Amniotic stem cell (primary cell): Measurements from ENCODE around the gene FLCN.
"Not testable (repeated sequence)": the region's sequence is repeated elsewhere in the genome, so short reads cannot be mapped to it uniquely, and the experiment has no call there.

Experiments used
- DNase-seq: peaks from one replicate; lab custom pipeline; 2025; lab: John Stamatoyannopoulos, UW

FLCN gene

DNA sequence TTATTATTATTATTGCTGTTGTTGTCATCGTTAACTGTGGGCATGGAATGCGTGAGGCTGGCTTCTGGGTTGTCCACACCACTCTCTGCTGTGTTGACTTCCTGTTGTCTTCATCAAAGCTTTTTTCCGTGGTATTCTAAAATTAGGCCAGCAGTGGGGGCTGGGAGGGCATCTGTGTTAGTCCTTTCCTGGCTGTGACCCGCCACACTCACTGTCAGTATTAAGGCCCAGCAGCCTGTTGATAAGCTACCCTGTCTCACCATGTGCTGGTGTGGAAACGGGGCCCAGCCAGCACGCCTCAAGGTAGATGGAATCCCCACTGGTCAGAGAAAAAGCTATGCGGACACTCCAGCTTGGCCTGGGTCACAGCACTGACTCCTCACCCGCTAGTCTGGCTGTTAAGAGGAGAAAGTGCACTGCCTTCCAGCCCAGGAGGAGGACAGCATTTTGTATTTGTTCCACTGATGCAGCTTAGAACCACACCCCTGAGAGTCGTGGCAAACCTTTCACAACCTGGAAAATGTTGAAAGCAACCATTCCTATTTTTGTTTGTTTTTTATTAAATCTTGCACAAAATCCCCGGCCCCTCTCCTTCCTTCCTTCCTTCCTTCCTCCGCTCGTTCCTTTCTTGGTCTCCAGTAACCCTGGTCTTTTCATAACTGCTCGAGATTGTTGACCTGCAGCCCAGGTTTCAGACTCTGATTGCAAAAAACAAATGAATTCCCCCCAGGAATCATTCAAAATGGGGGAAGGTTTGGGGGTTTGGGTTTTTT lies 51.8 kb downstream of the FLCN start:
- DNase-seq: not testable (repeated sequence)

DNA sequence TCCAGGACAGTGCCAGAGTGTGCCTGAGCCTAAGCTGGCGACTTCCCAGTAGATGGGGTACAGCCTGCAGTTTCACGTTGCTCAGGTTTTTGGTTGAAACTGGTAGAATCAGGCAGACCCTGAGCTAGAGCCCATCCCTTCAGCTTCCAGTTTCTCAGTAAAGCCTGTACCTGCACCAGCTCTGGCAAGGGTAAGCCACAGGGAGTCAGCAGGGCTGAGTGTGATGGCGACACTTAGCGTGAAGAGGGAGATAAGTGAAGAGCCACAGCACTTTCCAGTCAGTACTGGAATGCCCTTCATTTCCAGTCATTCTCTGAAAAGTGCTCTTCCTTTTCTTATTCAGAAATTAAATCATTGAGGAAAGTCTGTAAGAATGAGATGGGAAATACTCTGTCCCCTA lies 53.2 kb downstream of the FLCN start:
- no peak for DNase-seq

DNA sequence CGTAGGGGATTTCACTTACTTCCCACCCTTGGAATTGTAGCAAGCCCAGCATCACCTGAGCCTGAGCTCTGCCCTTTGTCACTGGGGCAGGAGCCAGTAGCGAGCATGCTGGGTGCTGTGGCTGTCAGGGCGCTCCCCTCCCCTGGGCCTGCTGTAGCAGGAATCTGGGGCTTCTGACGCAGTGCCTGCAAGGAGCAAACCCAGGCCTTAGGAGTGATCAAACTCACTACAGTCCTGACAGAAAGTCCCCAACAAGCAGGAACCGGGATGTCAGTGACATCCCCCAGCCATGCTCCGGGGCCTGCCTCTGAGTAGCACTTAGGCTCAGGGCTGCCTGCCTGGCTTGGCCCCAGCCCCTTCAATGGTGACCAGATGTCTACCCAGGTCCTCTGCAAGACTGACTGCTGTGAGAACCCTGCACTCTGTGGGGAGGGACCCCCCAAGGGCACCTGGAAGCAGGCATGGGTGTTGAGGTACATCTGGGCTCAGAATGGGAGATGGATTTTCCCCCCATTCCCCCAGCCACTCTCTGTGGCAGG lies 54.3 kb downstream of the FLCN start:
- no peak for DNase-seq

DNA sequence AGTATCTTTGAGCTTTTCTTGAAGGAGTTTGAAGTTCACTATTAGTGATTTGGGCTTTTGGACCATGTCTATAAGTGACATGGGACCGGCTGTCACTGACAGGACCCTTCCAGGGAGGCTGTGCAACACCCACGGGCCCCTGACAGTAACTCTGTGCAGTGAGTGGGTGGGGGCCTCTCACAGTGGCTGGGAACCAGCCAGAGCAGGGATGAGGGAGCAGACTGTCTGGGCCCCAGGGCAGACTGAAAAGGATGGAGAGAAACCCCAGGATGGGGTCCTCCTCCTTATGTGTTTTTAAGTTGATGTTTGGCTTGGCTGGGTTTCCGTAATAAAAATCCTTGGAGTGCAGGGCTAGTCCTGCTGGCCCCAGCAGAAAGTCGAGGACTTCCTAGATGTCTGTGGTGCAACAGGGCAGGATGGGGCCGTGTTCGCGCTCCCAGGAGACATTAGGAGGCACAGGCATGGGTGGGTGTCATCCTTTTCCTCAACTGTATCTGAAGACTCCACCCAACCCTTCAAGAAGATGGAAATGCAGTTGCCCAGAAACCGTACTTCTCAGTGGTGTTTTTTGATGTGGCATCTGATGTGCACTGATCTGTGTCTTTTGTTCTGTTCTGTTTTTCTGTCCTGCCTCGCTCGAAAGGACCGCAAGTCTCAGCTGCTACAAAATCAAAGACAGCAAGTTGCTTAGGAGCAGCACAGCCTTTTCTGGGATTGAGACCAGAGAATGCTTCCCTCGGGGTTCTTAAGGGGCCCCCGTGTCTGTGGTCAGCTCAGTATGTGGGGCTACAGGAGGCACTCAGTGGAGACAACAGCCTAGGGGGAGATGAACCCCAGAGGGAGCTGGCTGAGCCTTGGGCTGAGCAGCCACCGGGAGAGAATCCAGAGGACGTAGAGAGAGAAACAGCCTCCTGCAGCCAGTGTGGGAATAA lies 55.0 kb downstream of the FLCN start:
- no peak for DNase-seq

DNA sequence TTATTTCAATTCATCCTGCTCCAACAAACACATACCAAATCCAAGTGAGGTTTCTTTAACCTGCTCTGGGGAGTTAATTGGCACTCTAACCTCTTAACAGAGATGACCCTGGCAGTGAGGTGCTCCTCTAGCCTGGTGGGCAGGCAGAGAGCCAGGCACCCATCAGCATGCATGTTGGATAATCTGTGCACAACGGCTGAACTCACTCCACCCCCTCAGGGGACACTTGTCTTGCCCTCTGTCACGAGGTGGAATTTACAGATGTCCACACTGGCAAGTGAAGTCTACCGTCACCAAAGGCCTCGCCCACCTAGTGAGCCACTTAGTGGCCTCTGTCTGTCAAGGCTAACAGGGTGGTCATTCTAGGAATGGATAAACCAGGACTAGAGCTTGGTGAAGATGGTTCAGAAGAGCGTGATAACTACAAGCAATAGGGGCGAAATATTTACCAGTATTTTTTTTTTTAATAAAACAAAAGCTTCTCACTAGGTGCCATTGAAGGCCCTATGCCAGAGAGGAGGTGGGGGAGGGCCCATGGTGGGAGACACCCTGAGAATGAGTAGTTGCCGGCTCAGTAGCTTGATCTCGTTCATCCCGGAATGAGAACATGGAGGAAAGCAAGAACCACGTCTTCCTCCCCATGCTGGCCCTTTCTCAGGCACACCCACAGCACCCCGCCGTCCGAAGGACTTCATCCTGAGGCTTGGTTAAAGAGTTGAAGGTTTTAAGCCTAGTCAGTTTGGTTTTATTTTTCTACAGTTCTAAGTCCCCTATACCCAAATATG lies 56.0 kb downstream of the FLCN start:
- no peak for DNase-seq

DNA sequence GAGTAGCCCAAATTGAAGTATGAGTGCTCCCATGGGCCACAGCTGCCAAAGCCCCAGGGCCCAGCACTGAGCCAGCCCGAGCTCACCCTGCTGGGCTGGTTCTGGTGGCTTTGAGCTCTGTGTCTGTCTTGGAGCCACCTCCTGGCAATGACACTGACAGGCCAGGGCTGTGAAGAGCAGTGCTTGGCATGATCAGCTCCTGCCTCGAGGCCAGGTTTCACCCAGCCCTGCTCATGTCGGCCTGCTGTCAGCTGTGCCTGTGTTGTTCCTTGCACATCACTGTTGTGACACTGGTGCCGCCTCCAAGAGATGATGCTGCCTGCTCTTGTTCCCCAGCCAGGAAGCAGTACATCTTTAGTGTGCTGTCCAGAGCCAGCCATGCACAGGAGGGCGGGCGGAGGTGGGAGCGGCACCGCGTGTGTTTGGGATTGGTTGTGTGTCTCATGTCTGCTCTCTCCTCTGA lies 56.8 kb downstream of the FLCN start:
- DNase-seq: no peak

DNA sequence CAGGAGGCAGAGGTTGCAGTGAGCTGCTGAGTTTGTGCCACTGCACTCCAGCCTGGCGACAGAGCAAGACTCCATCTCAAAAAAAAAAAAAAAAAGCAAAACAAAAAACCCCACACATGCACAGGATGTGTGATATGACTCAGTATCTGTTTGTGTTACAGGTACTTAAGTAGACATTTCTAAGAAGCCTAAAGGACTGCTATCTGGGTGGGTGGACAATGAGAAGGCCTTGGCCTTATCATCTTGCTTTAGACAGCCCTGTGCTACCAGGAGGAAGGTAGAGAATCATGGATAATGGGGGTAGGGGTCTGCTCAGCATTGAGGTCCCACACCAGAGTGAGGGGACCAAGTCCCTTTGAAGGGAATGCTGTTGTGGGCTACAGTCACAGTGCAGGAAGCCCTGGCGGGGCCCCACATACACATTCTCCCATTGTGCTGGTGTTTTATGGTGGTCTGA lies 57.6 kb downstream of the FLCN start:
- DNase-seq: no peak

DNA sequence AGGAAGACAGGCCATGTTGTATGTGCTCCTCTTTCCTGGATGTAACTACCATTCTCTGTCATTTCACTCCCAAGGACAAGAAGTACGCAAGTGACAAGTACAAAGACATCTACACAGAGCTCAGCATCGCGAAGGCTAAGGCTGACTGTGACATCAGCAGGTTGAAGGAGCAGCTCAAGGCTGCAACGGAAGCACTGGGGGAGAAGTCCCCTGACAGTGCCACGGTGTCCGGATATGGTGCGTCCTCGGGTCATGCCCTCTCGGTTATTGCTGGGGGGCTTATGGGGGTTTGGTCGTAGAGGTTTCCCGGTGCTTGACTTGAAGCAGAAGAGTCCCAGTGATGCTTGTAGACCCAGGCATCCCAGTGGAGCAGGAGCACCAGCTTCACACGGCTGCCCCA lies 59.8 kb downstream of the FLCN start:
- no peak for DNase-seq

DNA sequence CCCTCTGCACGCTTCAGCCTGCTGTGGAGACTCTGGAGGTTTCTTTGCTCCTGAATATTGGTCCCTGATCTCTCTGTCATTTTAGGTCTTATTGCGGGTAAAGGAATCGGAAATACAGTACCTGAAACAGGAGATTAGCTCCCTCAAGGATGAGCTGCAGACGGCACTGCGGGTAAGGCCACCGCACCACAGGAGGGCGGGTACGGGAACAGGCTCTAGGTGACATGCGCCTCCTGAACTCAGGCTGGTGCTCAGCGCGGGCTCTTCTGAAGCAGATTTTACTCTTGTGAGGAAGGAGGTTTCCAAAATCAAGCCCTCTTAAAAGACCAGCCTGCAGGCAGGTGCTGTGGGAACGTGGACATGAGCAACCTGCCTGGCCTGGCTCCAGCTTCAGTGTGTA lies 60.6 kb downstream of the FLCN start:
- DNase-seq: no peak

DNA sequence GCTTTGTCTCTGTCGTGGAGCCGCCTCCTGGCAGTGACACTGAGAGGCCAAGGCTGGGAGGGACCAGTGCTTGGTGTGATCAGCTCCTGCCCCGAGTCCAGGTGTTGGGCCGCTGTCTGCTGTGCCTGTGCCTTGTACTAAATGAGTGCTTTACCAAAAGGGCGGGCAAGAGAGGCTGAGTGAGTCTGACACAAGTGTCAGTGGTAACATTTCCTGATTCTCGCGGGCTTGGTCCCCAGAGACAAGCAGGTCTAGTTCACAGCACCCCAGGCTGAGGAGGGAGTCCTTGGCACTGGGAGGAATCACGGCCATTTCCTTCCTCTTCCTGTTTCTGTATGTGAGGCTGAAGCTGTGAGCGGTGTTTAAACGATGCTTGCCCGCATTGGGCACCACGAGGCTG lies 61.1 kb downstream of the FLCN start:
- no peak for DNase-seq

DNA sequence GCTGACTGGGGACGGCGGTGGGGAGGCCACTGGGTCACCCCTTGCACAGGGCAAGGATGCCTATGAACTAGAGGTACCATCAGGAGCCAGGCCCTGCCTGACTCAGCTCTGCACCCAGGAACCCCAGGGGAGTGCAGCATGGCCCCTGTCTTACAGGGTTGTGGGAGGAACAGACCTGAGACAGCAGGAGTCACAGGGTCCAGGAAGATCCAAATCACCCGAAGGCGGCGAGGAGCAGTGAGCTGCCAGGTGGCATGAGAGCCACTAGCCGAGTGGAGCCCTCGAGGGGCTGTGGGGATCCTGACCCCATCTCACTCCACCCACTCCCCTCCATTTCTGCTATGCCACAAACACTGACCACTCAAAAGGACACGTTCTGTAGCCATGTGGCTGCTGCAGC lies 61.6 kb downstream of the FLCN start:
- no peak for DNase-seq

DNA sequence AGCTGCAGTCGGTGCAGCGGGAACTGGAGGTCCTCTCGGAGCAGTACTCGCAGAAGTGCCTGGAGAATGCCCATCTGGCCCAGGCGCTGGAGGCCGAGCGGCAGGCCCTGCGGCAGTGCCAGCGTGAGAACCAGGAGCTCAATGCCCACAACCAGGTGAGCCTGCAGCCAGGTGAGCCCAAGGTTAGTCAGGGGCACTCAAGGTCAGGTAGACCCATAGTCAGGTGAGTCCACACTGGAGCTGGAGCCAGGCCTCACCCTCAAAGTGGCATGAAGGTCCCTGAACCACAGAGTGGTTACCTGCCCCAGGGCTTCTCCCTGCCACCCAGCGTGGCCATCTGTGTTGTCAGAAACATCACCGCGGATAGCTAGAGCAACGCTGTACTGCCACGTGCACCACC lies 63.0 kb downstream of the FLCN start:
- no peak for DNase-seq

DNA sequence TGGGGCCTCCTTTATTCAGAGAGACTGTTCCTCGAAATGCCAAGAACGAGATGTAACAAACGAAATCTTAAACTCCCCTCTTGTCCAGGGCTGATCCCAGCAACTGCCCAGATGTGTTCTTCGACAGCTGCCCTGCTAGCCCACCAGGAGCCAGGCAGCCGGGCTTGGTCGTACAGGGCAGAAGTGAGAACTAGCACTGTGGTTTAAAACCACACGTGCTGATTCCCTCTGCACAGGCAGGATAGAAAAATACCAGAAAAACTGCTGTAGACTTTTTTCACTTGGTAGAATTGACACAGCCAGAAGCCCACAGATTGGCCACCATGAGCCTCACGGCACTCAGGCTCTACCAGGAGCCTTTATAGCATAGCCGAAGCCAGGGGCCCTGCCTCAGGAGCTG lies 64.0 kb downstream of the FLCN start:
- DNase-seq: no peak

DNA sequence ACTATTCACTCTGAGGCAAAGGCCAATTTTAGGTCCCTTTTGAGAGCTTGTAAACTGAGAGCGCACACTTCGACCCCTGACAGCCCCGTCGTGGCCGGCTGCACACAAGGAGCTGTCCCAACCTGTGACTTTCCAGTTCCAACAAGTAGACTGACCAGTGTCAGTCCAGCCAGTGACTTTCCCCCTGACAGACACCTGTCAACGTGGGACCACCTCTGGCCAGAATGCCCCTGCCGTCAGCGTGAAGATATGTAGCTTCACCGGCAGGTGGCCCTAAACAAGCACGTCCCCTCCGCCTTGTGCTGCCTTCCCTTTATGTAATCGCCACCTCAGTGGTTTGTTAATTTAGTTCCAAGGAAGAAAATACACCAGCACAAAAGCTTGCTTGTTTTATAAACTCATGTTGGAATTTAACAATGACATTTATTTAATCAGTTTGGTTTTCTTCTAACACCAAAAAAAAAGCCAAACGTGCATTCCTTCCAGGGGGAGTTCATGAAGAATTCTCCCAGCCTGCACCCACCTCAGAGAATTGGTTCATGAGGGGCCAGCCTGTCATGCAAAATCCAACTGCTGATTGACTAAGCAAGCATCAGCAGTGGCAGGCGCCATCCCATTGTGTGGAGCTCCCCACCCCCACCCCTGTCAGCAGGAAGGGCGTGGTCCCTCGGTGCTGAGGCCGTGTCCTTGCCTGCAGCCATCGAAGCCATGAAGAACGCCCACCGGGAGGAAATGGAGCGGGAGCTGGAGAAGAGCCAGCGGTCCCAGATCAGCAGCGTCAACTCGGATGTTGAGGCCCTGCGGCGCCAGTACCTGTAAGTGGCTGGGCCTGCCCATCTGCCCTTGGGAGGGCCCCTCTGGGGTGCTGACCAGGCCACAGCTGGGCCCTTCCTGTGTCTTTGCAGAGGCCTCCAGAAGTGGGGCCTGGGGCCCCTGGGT lies 64.7 kb downstream of the FLCN start:
- no peak for DNase-seq

DNA sequence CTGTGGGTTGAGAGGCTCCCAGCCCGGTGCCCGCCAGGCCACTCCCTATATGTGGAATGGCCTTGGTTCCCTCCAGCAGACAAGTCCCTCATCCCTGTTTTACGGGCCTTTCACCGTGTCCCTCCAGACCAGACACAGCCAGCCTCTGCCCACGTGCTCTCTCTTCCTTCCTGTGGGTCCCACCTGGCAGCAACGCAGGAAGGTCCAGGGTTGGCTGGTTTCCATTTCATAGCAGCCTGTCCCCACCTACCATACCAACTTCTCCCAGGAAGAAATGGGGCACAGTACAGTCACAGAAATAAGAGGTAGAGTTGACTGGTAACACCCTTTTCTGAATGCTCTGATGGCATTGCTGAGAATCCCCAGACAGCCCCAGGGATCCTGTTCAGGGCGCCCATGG lies 65.8 kb downstream of the FLCN start:
- no peak for DNase-seq

DNA sequence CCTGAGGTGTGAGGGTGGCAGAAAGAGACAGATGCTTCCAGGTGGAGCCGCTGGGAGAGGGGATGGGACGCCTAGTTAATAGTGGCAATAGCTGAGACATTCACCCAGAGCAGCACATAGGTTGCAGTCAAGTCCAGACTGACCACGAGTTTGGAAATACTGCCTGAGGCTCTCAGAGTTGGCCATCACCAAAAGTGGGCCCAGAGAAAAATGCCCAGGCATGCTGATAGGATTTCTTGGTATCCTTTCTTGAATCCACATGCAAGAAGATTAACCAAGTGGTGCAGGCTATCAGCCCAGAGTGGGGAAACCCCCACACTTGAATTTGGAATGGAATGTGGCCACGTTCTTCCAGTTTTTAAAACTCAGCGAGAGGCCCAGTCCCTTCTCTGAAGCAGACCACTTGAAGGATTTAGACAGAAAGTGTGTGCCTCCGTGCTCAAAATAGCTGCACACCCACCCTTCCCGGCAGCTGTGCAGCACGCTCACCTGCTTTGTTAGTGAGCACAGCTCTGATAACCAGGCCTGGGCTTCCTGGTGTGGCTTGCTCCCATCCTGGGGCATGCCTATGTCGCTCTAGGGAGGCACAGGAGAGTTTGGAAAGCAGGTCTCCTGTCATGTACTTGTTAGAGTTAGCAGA lies 66.5 kb downstream of the FLCN start:
- no peak for DNase-seq

DNA sequence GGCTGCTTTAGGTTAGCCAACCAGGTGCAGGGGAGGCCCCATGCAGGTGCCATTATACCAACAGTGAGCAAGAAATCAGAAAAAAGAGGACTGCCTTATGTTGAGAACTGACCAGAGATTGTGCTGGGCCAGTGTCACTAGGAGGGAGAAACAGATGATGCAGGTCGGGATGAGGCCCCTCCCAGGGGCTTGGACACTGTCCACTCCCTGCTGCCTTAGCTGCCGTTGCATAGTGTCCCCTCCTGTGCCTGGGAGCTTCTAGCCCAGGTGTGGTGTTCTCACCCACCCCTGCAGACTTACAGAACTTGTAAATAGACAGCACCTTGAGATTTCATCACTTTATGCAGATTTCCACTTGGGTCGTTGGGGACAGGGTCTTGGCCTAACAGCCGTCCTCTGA lies 67.6 kb downstream of the FLCN start:
- no peak for DNase-seq

DNA sequence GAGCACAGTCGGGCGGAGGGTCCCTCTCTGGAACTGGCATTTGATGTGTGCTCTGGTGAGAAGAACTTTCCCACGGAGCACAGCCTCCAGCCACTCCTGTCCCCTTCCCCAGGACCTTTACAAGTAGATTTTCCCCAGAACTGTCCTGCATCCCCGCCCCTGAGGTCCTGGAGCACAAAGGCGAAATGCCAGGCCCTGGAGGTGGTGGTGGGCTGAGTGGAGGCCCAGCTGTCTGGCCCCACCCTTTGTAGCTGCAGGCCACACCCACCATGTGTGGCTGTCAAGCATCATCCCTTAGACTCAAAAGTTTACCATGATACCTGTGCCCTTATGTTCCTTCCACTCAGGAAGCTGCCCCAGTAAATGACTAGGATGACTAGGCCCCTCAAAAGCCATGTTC lies 68.6 kb downstream of the FLCN start:
- no peak for DNase-seq

DNA sequence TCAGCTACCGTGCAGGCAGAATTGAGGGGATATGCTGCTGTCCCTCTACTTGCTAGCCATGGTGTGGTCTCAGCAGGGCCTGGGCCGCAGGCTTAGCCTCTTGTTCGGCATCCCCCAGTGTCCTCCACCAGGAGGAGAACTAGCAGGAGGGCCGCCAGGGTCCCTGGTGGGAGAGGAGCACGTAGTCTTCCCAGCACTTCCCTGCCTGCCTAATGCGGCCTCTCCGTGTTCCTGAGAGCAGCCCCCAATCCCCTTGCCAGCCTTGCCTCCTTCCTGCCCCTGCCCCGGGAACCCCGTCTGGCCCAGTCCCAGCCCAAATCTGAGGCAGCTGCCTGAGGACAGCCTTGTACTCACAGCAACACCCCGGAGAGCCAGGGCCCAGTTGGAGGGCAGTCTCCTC lies 69.0 kb downstream of the FLCN start:
- DNase-seq: no peak

DNA sequence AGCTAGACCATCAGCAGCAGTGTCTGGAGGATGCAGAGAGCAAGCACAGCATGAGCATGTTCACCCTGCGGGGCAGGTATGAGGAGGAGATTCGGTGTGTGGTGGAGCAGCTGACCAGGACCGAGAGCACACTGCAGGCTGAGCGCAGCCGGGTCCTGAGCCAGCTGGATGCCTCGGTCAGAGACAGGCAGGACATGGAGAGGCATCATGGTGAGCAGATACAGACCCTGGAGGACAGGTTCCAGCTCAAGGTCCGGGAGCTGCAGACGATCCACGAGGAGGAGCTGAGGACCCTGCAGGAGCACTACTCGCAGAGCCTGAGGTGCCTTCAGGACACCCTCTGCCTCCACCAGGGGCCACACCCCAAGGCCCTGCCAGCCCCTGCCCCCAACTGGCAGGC lies 69.6 kb downstream of the FLCN start:
- no peak for DNase-seq
